ENCODE results near the gene WNT3A.

WNT3A gene

GRCh38 chr1:228108055-228108690, 101.4 kb downstream of the WNT3A start:
- DNase-seq = no peak
- H3K4me3 Mint-ChIP-seq = peak overlapping the region; percentile 95
- peaks cover 37% of the 10 kb centered on the region for H3K4me1 Mint-ChIP-seq
- H3K9me3 Mint-ChIP-seq = no peaks in the 10 kb centered on the region
- peaks cover 19% of the 10 kb centered on the region for H3K27me3 Mint-ChIP-seq (ENCODE audit: low read depth, poor library complexity)
- no peak for TF ChIP-seq CTCF (IDR thresholded peaks at IDR 0.05)
- no peaks in the 10 kb centered on the region for H3K36me3 Mint-ChIP-seq (ENCODE audit: low read depth)
- peak overlapping the region; percentile 59 for H3K27ac Mint-ChIP-seq

- H3K4me1 Mint-ChIP-seq = peaks cover 33% of the 10 kb centered on the region
- peak overlapping the region; percentile 59 for H3K27ac Mint-ChIP-seq
- no peak for TF ChIP-seq CTCF (IDR thresholded peaks at IDR 0.05)
- peak overlapping the region; percentile 95 for H3K4me3 Mint-ChIP-seq
- DNase-seq = no peak
- no peaks in the 10 kb centered on the region for H3K36me3 Mint-ChIP-seq (ENCODE audit: low read depth)
- no peaks in the 10 kb centered on the region for H3K9me3 Mint-ChIP-seq
- peaks cover 24% of the 10 kb centered on the region for H3K27me3 Mint-ChIP-seq (ENCODE audit: low read depth, poor library complexity)
Observed at GRCh38 chr1:228108742-228109072, 101.9 kb downstream of the WNT3A start.

- Mint-ChIP-seq H3K36me3 (ENCODE audit: low read depth) (no peaks in the 10 kb centered on the region), H3K4me3 (peak within 1 kb of the TSS; percentile 95), H3K27me3 (ENCODE audit: low read depth, poor library complexity) (peaks cover 24% of the 10 kb centered on the region), H3K27ac (peak within 1 kb of the TSS; percentile 95), H3K9me3 (no peaks in the 10 kb centered on the region), H3K4me1 (peaks cover 28% of the 10 kb centered on the region)
- peak; percentile 99 for DNase-seq
- TF ChIP-seq CTCF (IDR thresholded peaks at IDR 0.05) = no peak
Observed at GRCh38 chr1:228109073-228109961, 102.5 kb downstream of the WNT3A start, which contains the start of gene MRPL55. Gene MRPL55 (minus strand): TSS chr1:228109299. CDS start chr1:228108260, 1,039 bp downstream.

GRCh38 chr1:228109962-228110488, 103.2 kb downstream of the WNT3A start:
- H3K9me3 Mint-ChIP-seq = peaks cover 4% of the 10 kb centered on the region

GRCh38 chr1:228110556-228110955, 103.8 kb downstream of the WNT3A start:
- no peak for TF ChIP-seq CTCF (IDR thresholded peaks at IDR 0.05)
- H3K9me3 Mint-ChIP-seq = peaks cover 8% of the 10 kb centered on the region
- H3K4me1 Mint-ChIP-seq = peaks cover 23% of the 10 kb centered on the region
- no peak overlapping the region for H3K4me3 Mint-ChIP-seq
- no peak overlapping the region for H3K27ac Mint-ChIP-seq
- no peak for DNase-seq
- H3K27me3 Mint-ChIP-seq (ENCODE audit: low read depth, poor library complexity) = peaks cover 27% of the 10 kb centered on the region
- no peaks in the 10 kb centered on the region for H3K36me3 Mint-ChIP-seq (ENCODE audit: low read depth)

More at GRCh38 chr1:228109962-228110488, 103.2 kb downstream of the WNT3A start:
- DNase-seq = no peak
- peak overlapping the region; percentile 95 for H3K4me3 Mint-ChIP-seq
- H3K27ac Mint-ChIP-seq = peak overlapping the region; percentile 70
- peaks cover 27% of the 10 kb centered on the region for H3K27me3 Mint-ChIP-seq (ENCODE audit: low read depth, poor library complexity)
- peaks cover 23% of the 10 kb centered on the region for H3K4me1 Mint-ChIP-seq
- TF ChIP-seq CTCF (IDR thresholded peaks at IDR 0.05) = no peak
- no peaks in the 10 kb centered on the region for H3K36me3 Mint-ChIP-seq (ENCODE audit: low read depth)

Data from nephron progenitor cell (in vitro differentiated cells).